IMR-90 (cell line): ENCODE measurements around the gene CCL14. TPM values are rescaled to one million over a fixed set of nuclear protein-coding genes. Genes with fewer than 3 reads are reported as not detected.

Experiments used
- ATAC-seq: fragments of 200-7000 bp; cut with Tn5 transposase; 2 replicates; pipeline ENCODE4 v1.9.1; 2020; ENCODE audit warnings: low read depth, mild to moderate bottlenecking, moderate library complexity
- BruUV-seq: library from RNA; stranded (reverse); fragments of 400-500 nt; replicated peaks from 2 replicates; lab custom pipeline; 2021; lab: Mats Ljungman, UMichigan
- CTCF ChIA-PET: fragments of 300-600 bp; formaldehyde crosslinking; extraction: SDS; loops from one replicate; lab custom pipeline; 2021; ENCODE audit warnings: antibody characterized with exemption; lab: Yijun Ruan, JAX
- POLR2A ChIA-PET: fragments of 300-600 bp; sonication (Branson Sonifier 250); formaldehyde crosslinking; loops from one replicate; lab custom pipeline; 2022; ENCODE audit warnings: antibody characterized with exemption; ENCODE audit not compliant: unreplicated experiment; lab: Charles Lee
- DNase-seq: peaks from one replicate; pipeline ENCODE4 v3.0.0; 2013
- H2AFZ ChIP-seq: replicated peaks from 2 replicates; pipeline ENCODE3; 2013; ENCODE audit warnings: low read length, mild to moderate bottlenecking; ENCODE audit not compliant: poor library complexity
- H2AK5ac ChIP-seq: 2 replicates; pipeline ENCODE4 v1.6.1; 2013; ENCODE audit warnings: low read depth, low read length, inconsistent platforms
- H2AK9ac ChIP-seq: replicated peaks from 2 replicates; pipeline ENCODE3; 2013; ENCODE audit warnings: mild to moderate bottlenecking, low read depth, low read length, moderate library complexity; ENCODE audit not compliant: poor library complexity
- H2BK120ac ChIP-seq: 2 replicates; pipeline ENCODE4 v1.6.1; 2013; ENCODE audit warnings: low read depth, low read length, inconsistent platforms
- H2BK15ac ChIP-seq: 3 replicates; pipeline ENCODE4 v1.6.1; 2013; ENCODE audit warnings: low read depth, low read length, inconsistent platforms
- H2BK20ac ChIP-seq: 2 replicates; pipeline ENCODE4 v1.6.1; 2013; ENCODE audit warnings: low read depth, mild to moderate bottlenecking, inconsistent platforms, low read length, moderate library complexity
- H2BK5ac ChIP-seq: 2 replicates; pipeline ENCODE4 v1.6.1; 2013; ENCODE audit warnings: mild to moderate bottlenecking, low read depth, low read length, inconsistent platforms; ENCODE audit not compliant: poor library complexity, severe bottlenecking
- H3K14ac ChIP-seq: replicated peaks from 2 replicates; pipeline ENCODE4 v1.6.1; 2013; ENCODE audit warnings: low read depth, low read length, inconsistent platforms
- H3K18ac ChIP-seq: 2 replicates; pipeline ENCODE4 v1.6.1; 2013; ENCODE audit warnings: low read depth, low read length, control low read depth
- H3K23ac ChIP-seq: 2 replicates; pipeline ENCODE4 v1.6.1; 2013; ENCODE audit warnings: low read depth, low read length, inconsistent platforms
- H3K27ac ChIP-seq: 2 replicates; pipeline ENCODE4 v1.5.1; 2013; ENCODE audit warnings: mild to moderate bottlenecking, control low read depth, low read length; ENCODE audit not compliant: insufficient read depth
- H3K27me3 ChIP-seq: 2 replicates; pipeline ENCODE4 v1.6.1; 2013; ENCODE audit warnings: low read length; ENCODE audit not compliant: control insufficient read depth, insufficient read depth
- H3K36me3 ChIP-seq: 2 replicates; pipeline ENCODE4 v1.6.1; 2013; ENCODE audit warnings: low read length, mixed read lengths; ENCODE audit not compliant: control insufficient read depth, insufficient read depth
- H3K4ac ChIP-seq: 2 replicates; pipeline ENCODE4 v1.6.1; 2013; ENCODE audit warnings: low read depth, low read length, inconsistent platforms
- H3K4me1 ChIP-seq: 2 replicates; pipeline ENCODE4 v1.6.1; 2013; ENCODE audit warnings: low read length, mixed read lengths; ENCODE audit not compliant: control insufficient read depth, insufficient read depth
- H3K4me2 ChIP-seq: 2 replicates; pipeline ENCODE4 v1.6.1; 2013; ENCODE audit warnings: low read depth, mild to moderate bottlenecking, control low read depth, low read length, moderate library complexity
- H3K4me3 ChIP-seq: 2 replicates; pipeline ENCODE4 v1.5.1; 2013; ENCODE audit warnings: low read depth, mild to moderate bottlenecking, control low read depth, low read length, moderate library complexity; ENCODE audit not compliant: insufficient read depth
- H3K56ac ChIP-seq: 2 replicates; pipeline ENCODE4 v1.6.1; 2013; ENCODE audit warnings: low read length, inconsistent platforms; ENCODE audit not compliant: insufficient read depth; ENCODE audit errors: extremely low read depth
- H3K79me1 ChIP-seq, 2 experiments: 2 replicates each; pipeline ENCODE4 v1.6.1; 2013; ENCODE audit warnings: low read length in 2 of 2, inconsistent platforms in 1 of 2, low read depth in 1 of 2
- H3K9ac ChIP-seq: 2 replicates; pipeline ENCODE4 v1.6.1; 2013; ENCODE audit warnings: low read depth, low read length, control low read depth
- H3K9me1 ChIP-seq: 2 replicates; pipeline ENCODE4 v1.6.1; 2013; ENCODE audit warnings: low read length, inconsistent platforms; ENCODE audit not compliant: insufficient read depth
- H3K9me3 ChIP-seq: 2 replicates; pipeline ENCODE4 v1.6.1; 2013; ENCODE audit warnings: low read length; ENCODE audit not compliant: control insufficient read depth, insufficient read depth
- H4K20me1 ChIP-seq: 2 replicates; pipeline ENCODE4 v1.6.1; 2013; ENCODE audit warnings: low read length, inconsistent platforms; ENCODE audit not compliant: insufficient read depth
- H4K5ac ChIP-seq: 2 replicates; pipeline ENCODE4 v1.6.1; 2013; ENCODE audit warnings: mild to moderate bottlenecking, low read depth, low read length, control low read depth
- H4K8ac ChIP-seq, 2 experiments: 2 replicates each; pipeline ENCODE4 v1.6.1; 2013; ENCODE audit warnings: low read depth in 2 of 2, low read length in 2 of 2, control low read depth in 1 of 2, inconsistent platforms in 1 of 2
- H4K91ac ChIP-seq: 2 replicates; pipeline ENCODE4 v1.6.1; 2013; ENCODE audit warnings: low read depth, low read length, inconsistent platforms; ENCODE audit not compliant: insufficient read depth
- USF2 ChIP-seq: fragments of 150-350 bp; IDR thresholded peaks from 2 replicates; pipeline ENCODE4 v1.6.1; 2017; ENCODE audit warnings: mild to moderate bottlenecking, antibody characterized with exemption, low read length, low read depth
- WGBS, 2 experiments: methylation state at CpG; one replicate each; pipeline versions ENCODE4 v1.1.5 to v1.1.7; 2013; ENCODE audit warnings: missing lambda C conversion rate in 2 of 2; ENCODE audit not compliant: insufficient read length in 1 of 2; ENCODE audit errors: extremely low coverage in 2 of 2; 5-methylcytosine and 5-hydroxymethylcytosine counted together
- dilution Hi-C: fragments of 300-500 bp; cut with HindIII; formaldehyde crosslinking; loops from one replicate; pipeline ENCODE4 v1.14.3; 2018; ENCODE audit warnings: low sequenced_read_pairs; ENCODE audit not compliant: unreplicated experiment
- in situ Hi-C: fragments of 300-500 bp; cut with MboI; formaldehyde crosslinking; loops from 3 replicates; pipeline ENCODE4 v1.14.3; 2019; ENCODE audit warnings: low sequenced_read_pairs, inconsistent platforms, mixed read lengths
- intact Hi-C: fragments of 100-400 bp; cut with micrococcal nuclease; formaldehyde crosslinking; loops from 2 replicates; pipeline ENCODE4 v1.10.0; 2022
- polyA plus RNA-seq, 3 experiments: library from polyadenylated mRNA; depleted of rRNA; stranded (reverse); fragments of >200 nt; gene quantifications; 2 replicates each; pipeline ENCODE4 v1.2.3, GENCODE V29; 2012; ENCODE audit warnings: low replicate concordance in 1 of 3
- total RNA-seq: library from RNA; depleted of rRNA; stranded (reverse); fragments of >200 nt; gene quantifications from 2 replicates; pipeline ENCODE4 v1.2.3, GENCODE V29; 2012

Gene CCL14
- total and polyA plus RNA-seq, 2 of the 4 experiments (the other 2 are of a cell fraction), result not detected

GRCh38 chr17:36011201-36011600 is 24.7 kb upstream of the CCL14 start:
- no peaks in the 10 kb centered on the region for H3K9me3 ChIP-seq
- no CpG with 5 or more reads among the region's 2 CpGs for WGBS, 2 experiments
- no peaks in the 10 kb centered on the region for H3K4me1 ChIP-seq
- peaks cover 3% of the 10 kb centered on the region for H3K27me3 ChIP-seq
- POLR2A ChIA-PET, result no interaction called here
- H3K4ac ChIP-seq, result no peak overlapping the region
- H4K8ac ChIP-seq, result no peak overlapping the region
- ATAC-seq (no peak), DNase-seq (no peak)
- no peak overlapping the region for H3K56ac ChIP-seq
- H2BK15ac ChIP-seq, result no peak overlapping the region
- H4K91ac ChIP-seq, result no peak overlapping the region
- H3K27ac ChIP-seq, result no peak overlapping the region
- no peaks in the 10 kb centered on the region for H3K79me1 ChIP-seq
- H3K4me2 ChIP-seq, result no peak overlapping the region
- no peaks in the 10 kb centered on the region for H3K36me3 ChIP-seq
- no peaks in the 10 kb centered on the region for H4K20me1 ChIP-seq
- in situ Hi-C loops, result no loop called here
- H3K9ac ChIP-seq, result no peak overlapping the region
- H4K5ac ChIP-seq, result no peak overlapping the region
- no peak overlapping the region for H2AFZ ChIP-seq
- no peak overlapping the region for H2BK5ac ChIP-seq
- H3K14ac ChIP-seq, result no peak overlapping the region
- CTCF ChIA-PET, result no interaction called here
- intact Hi-C loops, result no loop called here
- no peak overlapping the region for H2AK9ac ChIP-seq
- H3K18ac ChIP-seq, result no peak overlapping the region
- no peak overlapping the region for H2BK20ac ChIP-seq
- no peak overlapping the region for H3K23ac ChIP-seq
- BruUV-seq, result no TSS peak
- H3K4me3 ChIP-seq, result no peak overlapping the region
- no peak for TF ChIP-seq USF2
- no peak overlapping the region for H2BK120ac ChIP-seq
- H2AK5ac ChIP-seq, result no peak overlapping the region
- no peaks in the 10 kb centered on the region for H3K9me1 ChIP-seq
- dilution Hi-C loops, result no loop called here
